H9 (cell line): ENCODE results near the gene NRXN3. TPM values are rescaled to one million over a fixed set of nuclear protein-coding genes. Genes with fewer than 3 reads are reported as not detected.

ENCODE experiments used
- DNase-seq: peaks from one replicate; pipeline ENCODE4 v3.0.0-alpha.2; 2017
- H2AFZ ChIP-seq: one replicate; pipeline ENCODE4 v1.6.1; 2013; ENCODE audit warnings: mild to moderate bottlenecking, low read length, control low read depth, moderate library complexity
- H2AK5ac ChIP-seq: 2 replicates; pipeline ENCODE4 v1.6.1; 2013; ENCODE audit warnings: low read length, control low read depth, mixed read lengths; ENCODE audit not compliant: insufficient read length
- H2BK120ac ChIP-seq: one replicate; pipeline ENCODE4 v1.6.1; 2013; ENCODE audit warnings: low read depth, mild to moderate bottlenecking, low read length, control low read depth, inconsistent platforms; ENCODE audit not compliant: poor library complexity, severe bottlenecking
- H2BK12ac ChIP-seq: 2 replicates; pipeline ENCODE4 v1.6.1; 2013; ENCODE audit warnings: low read length, control low read depth, mixed read lengths, low read depth; ENCODE audit not compliant: insufficient read length
- H2BK15ac ChIP-seq: 2 replicates; pipeline ENCODE4 v1.6.1; 2013; ENCODE audit warnings: low read depth, low read length, control low read depth
- H2BK20ac ChIP-seq: one replicate; pipeline ENCODE4 v1.6.1; 2013; ENCODE audit warnings: low read depth, mild to moderate bottlenecking, low read length, control low read depth, inconsistent platforms; ENCODE audit not compliant: poor library complexity, severe bottlenecking
- H2BK5ac ChIP-seq: 2 replicates; pipeline ENCODE4 v1.6.1; 2013; ENCODE audit warnings: low read length, control low read depth, mixed read lengths; ENCODE audit not compliant: insufficient read length
- H3K14ac ChIP-seq: 2 replicates; pipeline ENCODE4 v1.6.1; 2013; ENCODE audit warnings: low read length, control low read depth; ENCODE audit not compliant: insufficient read depth
- H3K18ac ChIP-seq: 2 replicates; pipeline ENCODE4 v1.6.1; 2013; ENCODE audit warnings: low read depth, mild to moderate bottlenecking, mixed read lengths, low read length, control low read depth; ENCODE audit not compliant: insufficient read length
- H3K23ac ChIP-seq: 2 replicates; pipeline ENCODE4 v1.6.1; 2013; ENCODE audit warnings: low read length, control low read depth, mixed read lengths, low read depth; ENCODE audit not compliant: insufficient read length
- H3K23me2 ChIP-seq: 2 replicates; pipeline ENCODE4 v1.6.1; 2013; ENCODE audit warnings: low read depth, mild to moderate bottlenecking, mixed read lengths, low read length, control low read depth; ENCODE audit not compliant: insufficient read length, poor library complexity, severe bottlenecking
- H3K27ac ChIP-seq: 2 replicates; pipeline ENCODE4 v1.5.1; 2013; ENCODE audit warnings: low read length, control low read depth, mixed read lengths, low read depth; ENCODE audit not compliant: insufficient read length
- H3K27me3 ChIP-seq: 2 replicates; pipeline ENCODE4 v1.6.1; 2013; ENCODE audit warnings: low read length, control low read depth, inconsistent platforms; ENCODE audit not compliant: insufficient read depth
- H3K4ac ChIP-seq: 2 replicates; pipeline ENCODE4 v1.6.1; 2013; ENCODE audit warnings: low read depth, mild to moderate bottlenecking, control low read depth, inconsistent platforms, low read length, moderate library complexity
- H3K4me1 ChIP-seq: 2 replicates; pipeline ENCODE4 v1.6.1; 2013; ENCODE audit warnings: low read length, control low read depth, inconsistent platforms; ENCODE audit not compliant: insufficient read depth
- H3K4me2 ChIP-seq: 2 replicates; pipeline ENCODE4 v1.6.1; 2013; ENCODE audit warnings: low read length, control low read depth, mixed read lengths; ENCODE audit not compliant: insufficient read length, insufficient read depth
- H3K56ac ChIP-seq: 2 replicates; pipeline ENCODE4 v1.6.1; 2013; ENCODE audit warnings: low read depth, mild to moderate bottlenecking, mixed read lengths, low read length, control low read depth; ENCODE audit not compliant: insufficient read length
- H3K79me1 ChIP-seq: 2 replicates; pipeline ENCODE4 v1.6.1; 2013; ENCODE audit warnings: low read depth, mild to moderate bottlenecking, moderate library complexity, low read length, control low read depth, inconsistent platforms; ENCODE audit not compliant: insufficient read depth, poor library complexity, severe bottlenecking
- H3K79me2 ChIP-seq: 2 replicates; pipeline ENCODE4 v1.6.1; 2013; ENCODE audit warnings: low read length, control low read depth, inconsistent platforms; ENCODE audit not compliant: insufficient read depth
- H3K9ac ChIP-seq: 2 replicates; pipeline ENCODE4 v1.6.1; 2013; ENCODE audit warnings: low read length, control low read depth, mixed read lengths; ENCODE audit not compliant: insufficient read length; ENCODE audit errors: extremely low read depth
- H3K9me3 ChIP-seq: one replicate; pipeline ENCODE4 v1.6.1; 2013; ENCODE audit warnings: low read depth, low read length, inconsistent platforms; ENCODE audit not compliant: control insufficient read depth
- H3T11ph ChIP-seq: one replicate; pipeline ENCODE4 v1.6.1; 2013; ENCODE audit warnings: mild to moderate bottlenecking, low read length, control low read depth, inconsistent platforms
- H4K20me1 ChIP-seq: one replicate; pipeline ENCODE4 v1.6.1; 2013; ENCODE audit not compliant: control insufficient read depth, insufficient read length, insufficient read depth
- H4K5ac ChIP-seq: 2 replicates; pipeline ENCODE4 v1.6.1; 2013; ENCODE audit warnings: low read depth, mild to moderate bottlenecking, mixed read lengths, low read length, control low read depth; ENCODE audit not compliant: insufficient read length
- H4K8ac ChIP-seq: replicated peaks from 2 replicates; pipeline ENCODE4 v1.6.1; 2013; ENCODE audit warnings: low read length, control low read depth, mixed read lengths, low read depth; ENCODE audit not compliant: insufficient read length
- H4K91ac ChIP-seq: 2 replicates; pipeline ENCODE4 v1.6.1; 2013; ENCODE audit warnings: low read depth, mild to moderate bottlenecking, moderate library complexity, mixed read lengths, low read length, control low read depth; ENCODE audit not compliant: insufficient read length
- H3K27ac Mint-ChIP-seq, 3 experiments: 2 replicates in 2 of 3; 3 replicates in 1 of 3; pipeline ENCODE4 v1.8.0; 2020 to 2021; ENCODE audit warnings: mixed read lengths in 3 of 3, mild to moderate bottlenecking in 1 of 3, moderate library complexity in 1 of 3
- H3K27me3 Mint-ChIP-seq: 2 replicates; pipeline ENCODE4 v1.8.0; 2021; ENCODE audit warnings: low read depth, mild to moderate bottlenecking, moderate library complexity, mixed read lengths
- H3K36me3 Mint-ChIP-seq, 3 experiments: 2 replicates in 2 of 3; 3 replicates in 1 of 3; pipeline ENCODE4 v1.8.0; 2020 to 2021; ENCODE audit warnings: low read depth in 3 of 3, mixed read lengths in 3 of 3; ENCODE audit not compliant: insufficient read depth in 1 of 3
- H3K4me1 Mint-ChIP-seq, 2 experiments: 2 replicates each; pipeline ENCODE4 v1.8.0; 2020; ENCODE audit warnings: mixed read lengths in 2 of 2
- H3K4me3 Mint-ChIP-seq, 2 experiments: 2 replicates in 1 of 2; 3 replicates in 1 of 2; pipeline ENCODE4 v1.8.0; 2020 to 2021; ENCODE audit warnings: mild to moderate bottlenecking in 2 of 2, mixed read lengths in 2 of 2, moderate library complexity in 1 of 2
- H3K9me3 Mint-ChIP-seq, 2 experiments: 2 replicates in 1 of 2; 3 replicates in 1 of 2; pipeline ENCODE4 v1.8.0; 2020; ENCODE audit warnings: mild to moderate bottlenecking in 2 of 2, mixed read lengths in 2 of 2, moderate library complexity in 1 of 2
- WGBS: extraction: QIAGEN DNeasy Blood & Tissue Kit; methylation state at CpG from one replicate; pipeline ENCODE4 v1.1.7; 2013; ENCODE audit warnings: missing lambda C conversion rate, low lambda C conversion rate, mixed read lengths; ENCODE audit not compliant: insufficient read length; ENCODE audit errors: extremely low coverage; 5-methylcytosine and 5-hydroxymethylcytosine counted together
- total RNA-seq: library from RNA; stranded (reverse); gene quantifications from 2 replicates; pipeline ENCODE4 v1.2.1, GENCODE V29; 2021
- TF ChIP-seq, protein P1 (sequence below): fragments of 200-600 bp; sonication (generic); conservative IDR thresholded peaks from 3 replicates; pipeline ENCODE4 v1.8.0; 2021; ENCODE audit warnings: antibody characterized with exemption, mild to moderate bottlenecking

The NRXN3 gene
- total RNA-seq, 1 experiment from 2014 or later: 1.8 TPM

DNA sequence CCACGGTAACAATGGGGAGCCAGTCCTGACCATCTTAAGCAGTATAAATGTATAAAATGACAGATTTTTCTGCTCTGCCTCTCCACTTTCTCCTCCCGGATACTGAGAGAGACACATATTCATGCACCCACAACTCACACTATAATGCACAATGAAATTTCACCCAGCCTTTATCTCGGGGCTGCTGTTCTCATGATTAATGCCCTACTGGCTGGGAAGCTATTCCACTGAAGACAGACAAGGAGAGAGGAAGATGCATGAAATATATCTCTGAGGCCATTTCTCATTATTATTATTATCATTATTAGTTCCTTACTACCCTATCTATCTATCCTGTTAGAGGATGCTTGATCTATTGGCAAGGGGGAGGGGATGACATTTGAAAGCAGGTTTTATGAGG lies 1539.4 kb downstream of the NRXN3 start:
- no peak overlapping the region for H3K18ac ChIP-seq
- WGBS: no CpG with 5 or more reads among the region's 3 CpGs
- no peaks in the 10 kb centered on the region for H3K79me2 ChIP-seq
- H2BK12ac ChIP-seq: no peak overlapping the region
- no peak overlapping the region for H3K4me2 ChIP-seq
- DNase-seq: no peak
- H2AK5ac ChIP-seq: no peak overlapping the region
- no peaks in the 10 kb centered on the region for H3K9me3 Mint-ChIP-seq
- H2AFZ ChIP-seq: no peak overlapping the region
- no peaks in the 10 kb centered on the region for H3K23me2 ChIP-seq
- H3K56ac ChIP-seq: no peak overlapping the region
- TF ChIP-seq, protein P1, sequence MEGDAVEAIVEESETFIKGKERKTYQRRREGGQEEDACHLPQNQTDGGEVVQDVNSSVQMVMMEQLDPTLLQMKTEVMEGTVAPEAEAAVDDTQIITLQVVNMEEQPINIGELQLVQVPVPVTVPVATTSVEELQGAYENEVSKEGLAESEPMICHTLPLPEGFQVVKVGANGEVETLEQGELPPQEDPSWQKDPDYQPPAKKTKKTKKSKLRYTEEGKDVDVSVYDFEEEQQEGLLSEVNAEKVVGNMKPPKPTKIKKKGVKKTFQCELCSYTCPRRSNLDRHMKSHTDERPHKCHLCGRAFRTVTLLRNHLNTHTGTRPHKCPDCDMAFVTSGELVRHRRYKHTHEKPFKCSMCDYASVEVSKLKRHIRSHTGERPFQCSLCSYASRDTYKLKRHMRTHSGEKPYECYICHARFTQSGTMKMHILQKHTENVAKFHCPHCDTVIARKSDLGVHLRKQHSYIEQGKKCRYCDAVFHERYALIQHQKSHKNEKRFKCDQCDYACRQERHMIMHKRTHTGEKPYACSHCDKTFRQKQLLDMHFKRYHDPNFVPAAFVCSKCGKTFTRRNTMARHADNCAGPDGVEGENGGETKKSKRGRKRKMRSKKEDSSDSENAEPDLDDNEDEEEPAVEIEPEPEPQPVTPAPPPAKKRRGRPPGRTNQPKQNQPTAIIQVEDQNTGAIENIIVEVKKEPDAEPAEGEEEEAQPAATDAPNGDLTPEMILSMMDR: no peak
- no peak overlapping the region for H2BK20ac ChIP-seq
- no peak overlapping the region for H2BK120ac ChIP-seq
- H2BK5ac ChIP-seq: no peak overlapping the region
- H3K27ac Mint-ChIP-seq: no peak overlapping the region
- H3K36me3 Mint-ChIP-seq: no peaks in the 10 kb centered on the region
- no peak overlapping the region for H4K91ac ChIP-seq
- H3K79me1 ChIP-seq: no peaks in the 10 kb centered on the region
- no peak overlapping the region for H2BK15ac ChIP-seq
- H4K20me1 ChIP-seq: no peaks in the 10 kb centered on the region
- no peak overlapping the region for H4K8ac ChIP-seq
- no peak overlapping the region for H3K27ac ChIP-seq
- no peak overlapping the region for H3K14ac ChIP-seq
- no peak overlapping the region for H3K4ac ChIP-seq
- no peaks in the 10 kb centered on the region for H3K4me1 ChIP-seq
- no peak overlapping the region for H3K9ac ChIP-seq
- H3T11ph ChIP-seq: no peak overlapping the region
- no peaks in the 10 kb centered on the region for H3K27me3 Mint-ChIP-seq
- H3K23ac ChIP-seq: no peak overlapping the region
- no peak overlapping the region for H3K4me3 Mint-ChIP-seq
- no peak overlapping the region for H4K5ac ChIP-seq
- H3K4me1 Mint-ChIP-seq: peaks cover under 1 to 1% of the 10 kb centered on the region in 2 experiments; a peak in 3 of 4 replicates
- H3K9me3 ChIP-seq: no peaks in the 10 kb centered on the region
- H3K27me3 ChIP-seq: no peaks in the 10 kb centered on the region
